HepG2 (cell line): ENCODE results near the gene IL17D. TPM values are rescaled to one million over a fixed set of nuclear protein-coding genes. Genes with fewer than 3 reads are reported as not detected.

Experiments used
- EP300 ChIP-seq, 3 experiments: sonication (generic) in 1 of 3; formaldehyde crosslinking in 1 of 3; IDR thresholded peaks; 2 replicates each; pipeline versions ENCODE4 v1.5.1 to v1.6.1; 2011 to 2020; ENCODE audit warnings: low read depth in 2 of 3, low read length in 2 of 3, borderline replicate concordance in 1 of 3, improper control_type of control experiment in 1 of 3, mild to moderate bottlenecking in 1 of 3, missing genetic modification reagents in 1 of 3, moderate library complexity in 1 of 3
- MTA1 ChIP-seq: sonication (generic); formaldehyde crosslinking; IDR thresholded peaks from 2 replicates; pipeline ENCODE4 v1.4.0; 2020; ENCODE audit warnings: missing genetic modification reagents, mild to moderate bottlenecking, borderline replicate concordance
- MYC ChIP-seq: sonication (generic); formaldehyde crosslinking; IDR thresholded peaks from 2 replicates; pipeline ENCODE4 v1.9.0; 2021; ENCODE audit warnings: missing genetic modification reagents, borderline replicate concordance
- ONECUT2 ChIP-seq: sonication (generic); formaldehyde crosslinking; IDR thresholded peaks from 2 replicates; pipeline ENCODE4 v1.4.0; 2020; ENCODE audit warnings: missing genetic modification reagents
- SP2 ChIP-seq: sonication (generic); formaldehyde crosslinking; IDR thresholded peaks from 2 replicates; pipeline ENCODE4 v1.5.1; 2020; ENCODE audit warnings: mild to moderate bottlenecking, missing genetic modification reagents
- TCF7 ChIP-seq: sonication (generic); IDR thresholded peaks from 2 replicates; pipeline ENCODE4 v1.6.1; 2016; ENCODE audit warnings: antibody characterized with exemption, low read depth
- ZMAT3 ChIP-seq: sonication (generic); formaldehyde crosslinking; conservative IDR thresholded peaks from 2 replicates; pipeline ENCODE4 v1.7.0; 2021; ENCODE audit warnings: missing genetic modification reagents
- ZMYM4 ChIP-seq: sonication (generic); formaldehyde crosslinking; IDR thresholded peaks from 2 replicates; pipeline ENCODE4 v1.8.1; 2023; ENCODE audit warnings: mild to moderate bottlenecking, missing genetic modification reagents
- ZNF260 ChIP-seq: sonication (generic); formaldehyde crosslinking; IDR thresholded peaks from 2 replicates; pipeline ENCODE4 v1.4.0; 2020; ENCODE audit warnings: missing genetic modification reagents, low read depth, mild to moderate bottlenecking, borderline replicate concordance
- ZNF747 ChIP-seq: sonication (generic); formaldehyde crosslinking; IDR thresholded peaks from 2 replicates; pipeline ENCODE4 v1.8.1; 2023; ENCODE audit warnings: missing genetic modification reagents, mild to moderate bottlenecking, borderline replicate concordance
- ZNF780A ChIP-seq: sonication (generic); formaldehyde crosslinking; IDR thresholded peaks from 2 replicates; pipeline ENCODE4 v1.8.0; 2022; ENCODE audit warnings: mild to moderate bottlenecking, missing genetic modification reagents, moderate library complexity
- ZNF792 ChIP-seq: IDR thresholded peaks from 2 replicates; pipeline ENCODE4 v1.6.1; 2016
- ZNF841 ChIP-seq: sonication (generic); formaldehyde crosslinking; IDR thresholded peaks from 2 replicates; pipeline ENCODE4 v1.8.1; 2023; ENCODE audit warnings: missing genetic modification reagents, borderline replicate concordance
- polyA plus RNA-seq, 8 experiments: library from polyadenylated mRNA; depleted of rRNA in 3 of 8; stranded (reverse) in 7 of 8; unstranded in 1 of 8; fragments of >200 nt; fragmentation: Illumina TruSeq in 4 of 8; extraction: Trizol in 4 of 8; gene quantifications; 2 replicates each; pipeline versions ENCODE4 v1.2.1 to v1.2.3, GENCODE V29; 2011 to 2016; ENCODE audit warnings: low read depth in 4 of 8, missing spikeins in 1 of 8, mixed read lengths in 1 of 8; ENCODE audit not compliant: insufficient read depth in 1 of 8
- total RNA-seq, 5 experiments: library from RNA; depleted of rRNA; stranded (reverse); fragments of >200 nt; fragmentation: Illumina TruSeq; extraction: Trizol; gene quantifications; 2 replicates each; pipeline ENCODE4 v1.2.3, GENCODE V29; 2016; ENCODE audit warnings: low read depth in 1 of 5
- TF ChIP-seq, protein P1 (sequence below): sonication (generic); formaldehyde crosslinking; IDR thresholded peaks from 2 replicates; pipeline ENCODE4 v1.5.0; 2020; ENCODE audit warnings: mild to moderate bottlenecking, missing genetic modification reagents
- TF ChIP-seq, protein P2 (sequence below): sonication (generic); formaldehyde crosslinking; conservative IDR thresholded peaks from 2 replicates; pipeline ENCODE4 v1.4.0; 2020; ENCODE audit warnings: missing genetic modification reagents
- TF ChIP-seq, protein P3 (sequence below): IDR thresholded peaks from 2 replicates; pipeline ENCODE4 v1.6.1; 2016; ENCODE audit warnings: missing compliant biosample characterization, missing genetic modification reagents, borderline replicate concordance
- TF ChIP-seq, protein P4 (sequence below): sonication (generic); formaldehyde crosslinking; IDR thresholded peaks from 2 replicates; pipeline ENCODE4 v1.4.0; 2020; ENCODE audit warnings: low read depth, mild to moderate bottlenecking, missing genetic modification reagents
- TF ChIP-seq, protein P5 (sequence below): IDR thresholded peaks from 2 replicates; pipeline ENCODE4 v1.6.1; 2012; ENCODE audit warnings: low read depth, low read length, improper control_type of control experiment

IL17D gene
- total and polyA plus RNA-seq, 2 of the 13 experiments (the other 11 are each of a cell fraction or from before 2014, with no cell fraction given): 1.1 to 2.2 TPM

DNA sequence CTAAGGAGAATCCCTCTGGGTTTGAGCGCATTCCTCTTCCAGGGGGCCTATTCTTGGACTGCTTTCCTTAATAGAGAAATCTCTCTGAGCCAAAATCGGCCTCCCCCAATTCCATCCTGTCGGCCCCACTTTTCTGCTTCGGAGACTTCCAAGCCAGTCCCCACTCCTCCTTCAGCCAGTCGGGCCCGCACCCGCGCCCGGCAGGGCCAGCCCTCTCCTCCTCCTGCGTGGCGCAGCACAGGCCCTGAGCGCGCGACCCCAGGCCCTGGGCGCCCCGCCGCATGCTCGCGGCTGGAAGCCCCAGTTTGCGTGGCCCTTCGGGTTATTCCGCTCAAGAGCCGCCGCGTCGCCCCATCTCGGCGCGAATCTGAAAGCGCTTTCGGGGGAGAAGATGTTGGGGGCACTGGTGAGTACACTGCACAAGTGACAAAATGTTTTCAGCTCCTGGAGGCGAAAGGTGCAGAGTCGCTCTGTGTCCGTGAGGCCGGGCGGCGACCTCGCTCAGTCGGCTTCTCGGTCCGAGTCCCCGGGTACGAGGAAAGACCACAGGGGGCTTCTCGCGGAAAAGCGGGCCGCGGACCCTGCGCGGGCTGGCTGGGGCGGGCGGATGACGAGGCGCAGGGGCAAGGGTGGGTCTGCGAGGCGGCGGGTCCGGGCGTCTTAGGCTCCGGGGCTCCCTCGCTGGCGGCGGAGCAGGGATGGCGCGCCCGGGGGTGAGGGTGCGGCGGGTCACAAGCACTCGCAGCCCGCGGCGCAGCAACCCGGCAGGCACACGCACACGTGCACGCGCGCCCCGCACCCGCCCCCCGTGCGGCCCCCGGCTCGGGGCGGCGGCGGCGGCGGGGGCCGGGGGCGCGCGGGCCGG lies at the start of gene IL17D (continued):
- no peak for TF ChIP-seq ZNF841 (CRISPR knock-in tag)
- TF ChIP-seq ZNF747: no peak
- TF ChIP-seq ZNF792 (CRISPR knock-in tag): no peak
- TF ChIP-seq, protein P1, sequence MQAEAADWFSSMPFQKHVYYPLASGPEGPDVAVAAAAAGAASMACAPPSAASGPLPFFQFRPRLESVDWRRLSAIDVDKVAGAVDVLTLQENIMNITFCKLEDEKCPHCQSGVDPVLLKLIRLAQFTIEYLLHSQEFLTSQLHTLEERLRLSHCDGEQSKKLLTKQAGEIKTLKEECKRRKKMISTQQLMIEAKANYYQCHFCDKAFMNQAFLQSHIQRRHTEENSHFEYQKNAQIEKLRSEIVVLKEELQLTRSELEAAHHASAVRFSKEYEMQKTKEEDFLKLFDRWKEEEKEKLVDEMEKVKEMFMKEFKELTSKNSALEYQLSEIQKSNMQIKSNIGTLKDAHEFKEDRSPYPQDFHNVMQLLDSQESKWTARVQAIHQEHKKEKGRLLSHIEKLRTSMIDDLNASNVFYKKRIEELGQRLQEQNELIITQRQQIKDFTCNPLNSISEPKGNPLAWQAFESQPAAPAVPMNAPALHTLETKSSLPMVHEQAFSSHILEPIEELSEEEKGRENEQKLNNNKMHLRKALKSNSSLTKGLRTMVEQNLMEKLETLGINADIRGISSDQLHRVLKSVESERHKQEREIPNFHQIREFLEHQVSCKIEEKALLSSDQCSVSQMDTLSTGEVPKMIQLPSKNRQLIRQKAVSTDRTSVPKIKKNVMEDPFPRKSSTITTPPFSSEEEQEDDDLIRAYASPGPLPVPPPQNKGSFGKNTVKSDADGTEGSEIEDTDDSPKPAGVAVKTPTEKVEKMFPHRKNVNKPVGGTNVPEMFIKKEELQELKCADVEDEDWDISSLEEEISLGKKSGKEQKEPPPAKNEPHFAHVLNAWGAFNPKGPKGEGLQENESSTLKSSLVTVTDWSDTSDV (CRISPR knock-in tag): 0 out of 2 replicates have a peak, but pooled peaks have one; percentile 44
- TF ChIP-seq ZNF780A: no peak
- TF ChIP-seq, protein P2, sequence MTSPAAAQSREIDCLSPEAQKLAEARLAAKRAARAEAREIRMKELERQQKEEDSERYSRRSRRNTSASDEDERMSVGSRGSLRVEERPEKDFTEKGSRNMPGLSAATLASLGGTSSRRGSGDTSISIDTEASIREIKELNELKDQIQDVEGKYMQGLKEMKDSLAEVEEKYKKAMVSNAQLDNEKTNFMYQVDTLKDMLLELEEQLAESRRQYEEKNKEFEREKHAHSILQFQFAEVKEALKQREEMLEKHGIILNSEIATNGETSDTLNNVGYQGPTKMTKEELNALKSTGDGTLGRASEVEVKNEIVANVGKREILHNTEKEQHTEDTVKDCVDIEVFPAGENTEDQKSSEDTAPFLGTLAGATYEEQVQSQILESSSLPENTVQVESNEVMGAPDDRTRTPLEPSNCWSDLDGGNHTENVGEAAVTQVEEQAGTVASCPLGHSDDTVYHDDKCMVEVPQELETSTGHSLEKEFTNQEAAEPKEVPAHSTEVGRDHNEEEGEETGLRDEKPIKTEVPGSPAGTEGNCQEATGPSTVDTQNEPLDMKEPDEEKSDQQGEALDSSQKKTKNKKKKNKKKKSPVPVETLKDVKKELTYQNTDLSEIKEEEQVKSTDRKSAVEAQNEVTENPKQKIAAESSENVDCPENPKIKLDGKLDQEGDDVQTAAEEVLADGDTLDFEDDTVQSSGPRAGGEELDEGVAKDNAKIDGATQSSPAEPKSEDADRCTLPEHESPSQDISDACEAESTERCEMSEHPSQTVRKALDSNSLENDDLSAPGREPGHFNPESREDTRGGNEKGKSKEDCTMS (CRISPR knock-in tag): no peak
- TF ChIP-seq, protein P3, sequence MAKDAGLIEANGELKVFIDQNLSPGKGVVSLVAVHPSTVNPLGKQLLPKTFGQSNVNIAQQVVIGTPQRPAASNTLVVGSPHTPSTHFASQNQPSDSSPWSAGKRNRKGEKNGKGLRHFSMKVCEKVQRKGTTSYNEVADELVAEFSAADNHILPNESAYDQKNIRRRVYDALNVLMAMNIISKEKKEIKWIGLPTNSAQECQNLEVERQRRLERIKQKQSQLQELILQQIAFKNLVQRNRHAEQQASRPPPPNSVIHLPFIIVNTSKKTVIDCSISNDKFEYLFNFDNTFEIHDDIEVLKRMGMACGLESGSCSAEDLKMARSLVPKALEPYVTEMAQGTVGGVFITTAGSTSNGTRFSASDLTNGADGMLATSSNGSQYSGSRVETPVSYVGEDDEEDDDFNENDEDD (CRISPR knock-in tag): peak; percentile 15; the same call in 1 of the 2 replicates
- peak; percentile 62; the same call in 1 of the 2 replicates for TF ChIP-seq MYC (CRISPR knock-in tag)
- peak; percentile 86; the same call in 1 of the 2 replicates for TF ChIP-seq MTA1 (CRISPR knock-in tag)
- TF ChIP-seq TCF7: no peak
- peak; percentile 26; the same call in 1 of the 2 replicates for TF ChIP-seq ZMAT3
- TF ChIP-seq, protein P4, sequence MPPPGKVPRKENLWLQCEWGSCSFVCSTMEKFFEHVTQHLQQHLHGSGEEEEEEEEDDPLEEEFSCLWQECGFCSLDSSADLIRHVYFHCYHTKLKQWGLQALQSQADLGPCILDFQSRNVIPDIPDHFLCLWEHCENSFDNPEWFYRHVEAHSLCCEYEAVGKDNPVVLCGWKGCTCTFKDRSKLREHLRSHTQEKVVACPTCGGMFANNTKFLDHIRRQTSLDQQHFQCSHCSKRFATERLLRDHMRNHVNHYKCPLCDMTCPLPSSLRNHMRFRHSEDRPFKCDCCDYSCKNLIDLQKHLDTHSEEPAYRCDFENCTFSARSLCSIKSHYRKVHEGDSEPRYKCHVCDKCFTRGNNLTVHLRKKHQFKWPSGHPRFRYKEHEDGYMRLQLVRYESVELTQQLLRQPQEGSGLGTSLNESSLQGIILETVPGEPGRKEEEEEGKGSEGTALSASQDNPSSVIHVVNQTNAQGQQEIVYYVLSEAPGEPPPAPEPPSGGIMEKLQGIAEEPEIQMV (CRISPR knock-in tag): no peak
- no peak for TF ChIP-seq SP2 (CRISPR knock-in tag)
- TF ChIP-seq ZNF260: no peak
- TF ChIP-seq ONECUT2 (CRISPR knock-in tag): no peak
- TF ChIP-seq EP300 (IDR thresholded peaks at IDR 0.05; ENCODE audit: low read depth in 2 of 2, low read length in 2 of 2): no peak
- no peak for TF ChIP-seq EP300 (CRISPR knock-in tag; IDR thresholded peaks at IDR 0.05; ENCODE audit: borderline replicate concordance)
- TF ChIP-seq ZMYM4 (CRISPR knock-in tag): no peak
- TF ChIP-seq, protein P5, sequence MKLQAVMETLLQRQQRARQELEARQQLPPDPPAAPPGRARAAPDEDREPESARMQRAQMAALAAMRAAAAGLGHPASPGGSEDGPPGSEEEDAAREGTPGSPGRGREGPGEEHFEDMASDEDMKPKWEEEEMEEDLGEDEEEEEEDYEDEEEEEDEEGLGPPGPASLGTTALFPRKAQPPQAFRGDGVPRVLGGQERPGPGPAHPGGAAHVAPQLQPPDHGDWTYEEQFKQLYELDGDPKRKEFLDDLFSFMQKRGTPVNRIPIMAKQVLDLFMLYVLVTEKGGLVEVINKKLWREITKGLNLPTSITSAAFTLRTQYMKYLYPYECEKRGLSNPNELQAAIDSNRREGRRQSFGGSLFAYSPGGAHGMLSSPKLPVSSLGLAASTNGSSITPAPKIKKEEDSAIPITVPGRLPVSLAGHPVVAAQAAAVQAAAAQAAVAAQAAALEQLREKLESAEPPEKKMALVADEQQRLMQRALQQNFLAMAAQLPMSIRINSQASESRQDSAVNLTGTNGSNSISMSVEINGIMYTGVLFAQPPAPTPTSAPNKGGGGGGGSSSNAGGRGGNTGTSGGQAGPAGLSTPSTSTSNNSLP: no peak
